ENCODE data around the gene NLRP6.
"Not testable (repeated sequence)": the region's sequence is repeated elsewhere in the genome, so short reads cannot be mapped to it uniquely, and the experiment has no call there.

Gene NLRP6

DNA sequence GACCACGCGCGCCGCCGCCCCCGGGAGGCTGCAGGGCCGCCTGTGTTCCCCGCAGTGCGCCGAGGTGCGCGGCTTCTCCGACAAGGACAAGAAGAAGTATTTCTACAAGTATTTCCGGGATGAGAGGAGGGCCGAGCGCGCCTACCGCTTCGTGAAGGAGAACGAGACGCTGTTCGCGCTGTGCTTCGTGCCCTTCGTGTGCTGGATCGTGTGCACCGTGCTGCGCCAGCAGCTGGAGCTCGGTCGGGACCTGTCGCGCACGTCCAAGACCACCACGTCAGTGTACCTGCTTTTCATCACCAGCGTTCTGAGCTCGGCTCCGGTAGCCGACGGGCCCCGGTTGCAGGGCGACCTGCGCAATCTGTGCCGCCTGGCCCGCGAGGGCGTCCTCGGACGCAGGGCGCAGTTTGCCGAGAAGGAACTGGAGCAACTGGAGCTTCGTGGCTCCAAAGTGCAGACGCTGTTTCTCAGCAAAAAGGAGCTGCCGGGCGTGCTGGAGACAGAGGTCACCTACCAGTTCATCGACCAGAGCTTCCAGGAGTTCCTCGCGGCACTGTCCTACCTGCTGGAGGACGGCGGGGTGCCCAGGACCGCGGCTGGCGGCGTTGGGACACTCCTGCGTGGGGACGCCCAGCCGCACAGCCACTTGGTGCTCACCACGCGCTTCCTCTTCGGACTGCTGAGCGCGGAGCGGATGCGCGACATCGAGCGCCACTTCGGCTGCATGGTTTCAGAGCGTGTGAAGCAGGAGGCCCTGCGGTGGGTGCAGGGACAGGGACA, 2.7 kb downstream of the NLRP6 start:
- H3K4me3 ChIP-seq, result no peak overlapping the region

DNA sequence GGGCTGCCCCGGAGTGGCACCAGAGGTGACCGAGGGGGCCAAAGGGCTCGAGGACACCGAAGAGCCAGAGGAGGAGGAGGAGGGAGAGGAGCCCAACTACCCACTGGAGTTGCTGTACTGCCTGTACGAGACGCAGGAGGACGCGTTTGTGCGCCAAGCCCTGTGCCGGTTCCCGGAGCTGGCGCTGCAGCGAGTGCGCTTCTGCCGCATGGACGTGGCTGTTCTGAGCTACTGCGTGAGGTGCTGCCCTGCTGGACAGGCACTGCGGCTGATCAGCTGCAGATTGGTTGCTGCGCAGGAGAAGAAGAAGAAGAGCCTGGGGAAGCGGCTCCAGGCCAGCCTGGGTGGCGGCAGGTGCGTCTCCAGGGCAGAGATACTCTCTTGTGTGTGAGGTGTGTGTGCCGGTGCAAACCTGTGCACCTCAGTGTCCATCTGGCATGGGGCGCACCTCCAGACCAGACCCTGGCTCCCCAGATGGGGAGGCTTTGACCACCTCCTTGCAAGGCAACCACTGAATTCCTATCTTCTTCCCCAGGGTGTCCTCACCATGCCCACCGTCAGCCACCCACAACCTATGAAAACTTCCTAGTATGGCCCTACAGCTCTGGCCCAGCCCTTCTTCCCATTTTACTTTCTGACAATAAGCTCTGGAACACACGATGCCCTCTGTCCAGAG, 3.4 kb downstream of the NLRP6 start:
- in situ Hi-C loops (cut with MboI; ENCODE audit: low sequenced_read_pairs), result no loop called here
- peak in 1 of 2 experiments; percentile 6 for DNase-seq (ENCODE audit: low spot score in 2 of 2)
- Histone ChIP-seq H3K4me1 (no peaks in the 10 kb centered on the region), H3K27me3 (ENCODE audit: low read depth) (peaks cover 37% of the 10 kb centered on the region), H3K4me3 (no peak overlapping the region), H3K9me3 (no peaks in the 10 kb centered on the region; the same call in 1 of the 2 replicates), H3K36me3 (replicated peaks) (no peaks in the 10 kb centered on the region)

More for the DNA sequence above, 2.7 kb downstream of the NLRP6 start:
- in situ Hi-C loops (cut with MboI; ENCODE audit: low sequenced_read_pairs), result no loop called here
- peaks cover 37% of the 10 kb centered on the region for H3K27me3 ChIP-seq (ENCODE audit: low read depth)
- H3K36me3 ChIP-seq (replicated peaks), result no peaks in the 10 kb centered on the region
- no peak for DNase-seq (ENCODE audit: low spot score in 2 of 2)
- peaks cover 5% of the 10 kb centered on the region; the same call in 1 of the 2 replicates for H3K9me3 ChIP-seq
- H3K4me1 ChIP-seq, result no peaks in the 10 kb centered on the region

DNA sequence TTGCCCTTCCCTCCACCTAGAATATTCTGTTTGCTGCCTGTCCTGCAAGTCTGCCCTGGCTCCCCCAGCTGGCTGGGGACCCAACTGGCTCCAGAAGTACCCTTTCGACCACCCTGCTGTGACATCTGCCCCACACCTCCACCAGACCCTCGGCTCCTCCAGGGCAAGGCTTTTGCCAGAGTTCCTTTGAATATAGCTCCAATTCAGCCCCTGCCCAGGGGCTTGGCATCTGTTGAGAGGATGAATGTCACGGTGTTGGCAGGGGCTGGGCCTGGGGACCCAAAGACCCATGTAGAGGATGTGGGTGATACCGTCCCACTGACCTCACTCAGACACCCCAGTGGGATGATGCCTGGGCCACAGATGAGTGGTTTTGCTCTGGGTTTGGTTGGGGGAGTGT, 4.0 kb downstream of the NLRP6 start:
- H3K4me3 ChIP-seq, result no peak overlapping the region
- peak in 1 of 2 experiments; percentile 5 for DNase-seq (ENCODE audit: low spot score in 2 of 2)
- H3K9me3 ChIP-seq, result no peaks in the 10 kb centered on the region
- H3K4me1 ChIP-seq, result no peaks in the 10 kb centered on the region
- H3K27me3 ChIP-seq (ENCODE audit: low read depth), result peaks cover 37% of the 10 kb centered on the region
- no peaks in the 10 kb centered on the region for H3K36me3 ChIP-seq (replicated peaks)
- in situ Hi-C loops (cut with MboI; ENCODE audit: low sequenced_read_pairs), result no loop called here

DNA sequence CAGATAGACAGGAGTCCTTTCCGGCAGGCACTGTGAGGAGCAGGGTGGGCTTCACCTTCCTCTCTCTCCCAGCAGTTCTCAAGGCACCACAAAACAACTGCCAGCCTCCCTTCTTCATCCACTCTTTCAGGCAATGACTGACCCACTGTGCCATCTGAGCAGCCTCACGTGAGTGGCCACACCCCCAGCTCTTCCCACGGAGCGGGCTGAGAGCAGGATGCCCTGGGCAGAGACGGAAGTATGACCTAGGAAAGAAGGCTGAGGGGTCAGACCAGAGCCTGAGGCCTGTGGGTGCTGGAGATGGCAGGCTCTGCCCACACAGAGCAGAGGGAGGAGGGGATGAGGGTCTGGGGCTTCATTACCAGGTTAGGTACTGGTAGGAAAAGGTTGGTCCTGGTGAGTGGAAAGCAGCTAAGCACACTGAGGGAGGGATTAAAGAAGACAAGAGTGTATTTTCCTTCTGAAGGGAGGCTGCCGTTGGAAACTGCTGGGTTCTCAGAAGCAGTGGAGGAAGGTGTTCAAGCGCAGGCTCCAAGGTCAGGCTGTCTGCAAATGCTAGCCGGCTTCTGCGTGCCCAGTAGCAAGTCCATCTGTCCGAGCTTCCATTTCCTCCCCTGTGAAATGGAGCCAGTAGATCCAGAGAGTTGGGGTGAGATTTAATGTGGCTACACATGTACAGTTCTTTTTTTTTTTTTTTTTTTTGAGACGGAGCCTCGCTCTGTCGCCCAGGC, 4.6 kb downstream of the NLRP6 start:
- Histone ChIP-seq H3K4me1 (peaks cover under 1% of the 10 kb centered on the region; the same call in 1 of the 2 replicates), H3K4me3 (no peak overlapping the region), H3K9me3 (no peaks in the 10 kb centered on the region), H3K36me3 (replicated peaks) (no peaks in the 10 kb centered on the region), H3K27me3 (ENCODE audit: low read depth) (peaks cover 37% of the 10 kb centered on the region)
- peak in 1 of 2 experiments; percentile 6 for DNase-seq (ENCODE audit: low spot score in 2 of 2)
- in situ Hi-C loops (cut with MboI; ENCODE audit: low sequenced_read_pairs), result no loop called here

DNA sequence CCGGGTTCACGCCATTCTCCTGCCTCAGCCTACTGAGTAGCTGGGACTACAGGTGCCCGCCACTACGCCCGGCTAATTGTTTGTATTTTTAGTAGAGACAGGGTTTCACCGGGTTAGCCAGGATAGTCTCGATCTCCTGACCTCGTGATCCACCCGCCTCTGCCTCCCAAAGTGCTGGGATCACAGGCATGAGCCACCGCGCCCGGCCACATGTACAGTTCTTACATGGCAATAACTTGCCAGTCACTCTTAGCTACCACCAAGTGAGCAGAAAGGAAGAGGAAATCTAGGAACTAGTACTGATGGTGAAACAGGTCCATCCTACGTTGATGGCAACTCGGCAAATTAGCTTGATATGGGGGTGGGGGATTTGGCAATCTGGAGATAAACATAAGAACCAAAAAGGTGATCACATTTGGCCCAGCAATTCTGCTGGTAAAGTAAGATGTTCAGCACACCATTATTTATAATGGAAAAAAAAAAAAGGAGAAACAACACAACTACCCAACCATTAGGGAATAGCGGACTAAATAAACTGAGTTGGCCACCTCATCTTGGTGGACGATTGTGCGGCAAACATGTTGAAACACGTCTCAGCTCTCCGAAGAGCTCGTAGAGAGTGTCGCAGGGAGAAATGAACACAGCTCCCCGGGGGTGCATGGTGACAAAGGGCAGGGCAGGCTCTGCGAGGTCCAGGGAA, 5.3 kb downstream of the NLRP6 start:
- peak in 1 of 2 experiments; percentile 6 for DNase-seq (ENCODE audit: low spot score in 2 of 2)
- peaks cover 37% of the 10 kb centered on the region for H3K27me3 ChIP-seq (ENCODE audit: low read depth)
- no peaks in the 10 kb centered on the region for H3K9me3 ChIP-seq
- no peaks in the 10 kb centered on the region for H3K36me3 ChIP-seq (replicated peaks)
- H3K4me3 ChIP-seq, result no peak overlapping the region
- in situ Hi-C loops (cut with MboI; ENCODE audit: low sequenced_read_pairs), result no loop called here
- peaks cover 7% of the 10 kb centered on the region; the same call in 1 of the 2 replicates for H3K4me1 ChIP-seq

DNA sequence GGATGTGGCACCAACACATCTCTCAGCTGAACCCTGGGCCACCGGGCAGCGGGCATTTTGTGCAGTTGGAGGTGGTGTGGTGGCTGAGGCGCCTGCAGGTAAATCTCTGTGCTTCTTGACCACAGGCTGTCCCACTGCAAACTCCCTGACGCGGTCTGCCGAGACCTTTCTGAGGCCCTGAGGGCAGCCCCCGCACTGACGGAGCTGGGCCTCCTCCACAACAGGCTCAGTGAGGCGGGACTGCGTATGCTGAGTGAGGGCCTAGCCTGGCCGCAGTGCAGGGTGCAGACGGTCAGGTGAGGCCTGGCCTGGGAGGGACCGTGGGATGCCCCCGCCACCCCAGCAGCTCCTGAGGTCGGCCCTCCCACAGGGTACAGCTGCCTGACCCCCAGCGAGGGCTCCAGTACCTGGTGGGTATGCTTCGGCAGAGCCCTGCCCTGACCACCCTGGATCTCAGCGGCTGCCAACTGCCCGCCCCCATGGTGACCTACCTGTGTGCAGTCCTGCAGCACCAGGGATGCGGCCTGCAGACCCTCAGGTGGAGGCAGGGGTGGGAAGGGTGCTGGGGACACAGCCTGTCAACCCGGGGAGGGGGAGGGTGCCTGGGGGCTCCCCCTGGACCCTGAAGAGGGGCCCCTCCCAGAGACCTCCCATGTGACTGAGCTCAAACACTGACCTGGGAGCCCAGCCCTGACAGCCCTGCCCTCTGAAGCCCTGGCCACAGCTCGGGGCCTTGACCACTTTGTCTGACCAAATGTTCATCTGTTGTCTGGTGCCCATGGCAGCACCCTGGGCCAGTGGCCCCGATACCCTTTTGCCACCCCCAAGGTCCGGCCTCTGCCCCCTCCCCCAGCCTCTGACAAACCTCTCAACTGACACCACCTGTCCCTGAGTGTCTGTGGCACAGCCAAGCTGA, 6.2 kb downstream of the NLRP6 start:
- Histone ChIP-seq H3K27me3 (ENCODE audit: low read depth) (peaks cover 37% of the 10 kb centered on the region), H3K4me3 (no peak overlapping the region), H3K4me1 (peaks cover 7% of the 10 kb centered on the region; the same call in 1 of the 2 replicates), H3K9me3 (no peaks in the 10 kb centered on the region), H3K36me3 (replicated peaks) (no peaks in the 10 kb centered on the region)
- peak in 1 of 2 experiments; percentile 7 for DNase-seq (ENCODE audit: low spot score in 2 of 2)
- in situ Hi-C loops (cut with MboI; ENCODE audit: low sequenced_read_pairs), result no loop called here

DNA sequence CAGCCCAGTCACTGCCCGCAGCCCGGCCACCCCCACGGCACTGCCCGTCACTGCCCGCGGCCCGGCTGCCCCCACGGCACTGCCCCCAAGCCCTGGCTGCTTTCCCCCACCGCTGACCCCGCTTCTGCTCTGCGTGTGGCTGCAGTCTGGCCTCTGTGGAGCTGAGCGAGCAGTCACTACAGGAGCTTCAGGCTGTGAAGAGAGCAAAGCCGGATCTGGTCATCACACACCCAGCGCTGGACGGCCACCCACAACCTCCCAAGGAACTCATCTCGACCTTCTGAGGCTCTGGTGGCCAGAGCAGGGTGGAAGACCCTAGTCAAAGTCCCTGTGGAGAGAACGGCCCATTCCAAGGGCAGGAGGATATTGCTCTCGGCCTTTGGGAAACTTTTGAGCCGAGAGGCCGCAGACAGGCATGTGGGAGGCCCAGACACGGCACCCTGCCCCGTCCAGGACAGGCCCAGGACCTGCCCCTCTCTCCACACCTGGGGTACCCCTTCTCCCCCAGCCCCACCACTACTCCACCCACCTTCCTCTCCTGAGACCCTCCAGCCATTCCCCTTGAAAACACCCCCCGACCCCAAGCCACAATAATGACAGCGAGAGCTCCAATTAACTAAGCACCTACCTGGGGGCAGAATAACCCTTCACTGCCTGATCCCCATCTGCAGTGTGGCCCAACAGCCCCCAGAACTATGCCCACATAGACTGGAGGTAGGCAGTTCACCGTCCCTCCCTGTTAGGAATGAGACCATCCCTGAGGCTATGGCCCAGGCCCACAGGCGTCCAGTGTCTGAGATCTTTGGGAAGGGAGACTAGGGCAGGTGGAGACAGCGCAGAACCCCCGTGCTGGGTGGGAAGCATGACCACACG, 7.0 kb downstream of the NLRP6 start:
- in situ Hi-C loops (cut with MboI; ENCODE audit: low sequenced_read_pairs), result no loop called here
- Histone ChIP-seq H3K4me3 (no peak overlapping the region), H3K36me3 (replicated peaks) (no peaks in the 10 kb centered on the region), H3K9me3 (no peaks in the 10 kb centered on the region), H3K27me3 (ENCODE audit: low read depth) (peaks cover 28% of the 10 kb centered on the region), H3K4me1 (peaks cover 12% of the 10 kb centered on the region)
- DNase-seq (ENCODE audit: low spot score in 2 of 2), result no peak

DNA sequence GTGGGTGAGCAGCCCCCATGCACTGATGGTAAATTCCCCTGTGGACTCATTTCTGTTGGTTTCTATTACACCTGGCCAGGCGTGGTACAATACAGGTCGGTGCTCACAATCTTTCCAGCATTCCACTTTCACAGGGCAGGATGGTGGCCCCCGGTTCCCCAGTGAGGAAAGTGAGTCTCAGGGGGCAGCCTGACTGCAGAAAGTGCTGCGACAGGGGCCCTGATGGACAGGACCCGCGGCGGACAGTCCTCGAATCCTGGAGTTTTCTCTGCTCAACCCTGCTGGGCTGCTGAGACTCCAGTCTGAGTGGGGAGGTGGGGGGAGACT, 7.7 kb downstream of the NLRP6 start:
- in situ Hi-C loops (cut with MboI; ENCODE audit: low sequenced_read_pairs), result no loop called here
- H3K4me3 ChIP-seq, result no peak overlapping the region
- DNase-seq (ENCODE audit: low spot score in 2 of 2), result no peak
- H3K36me3 ChIP-seq (replicated peaks), result no peaks in the 10 kb centered on the region
- H3K4me1 ChIP-seq, result peaks cover 12% of the 10 kb centered on the region
- H3K9me3 ChIP-seq, result no peaks in the 10 kb centered on the region
- H3K27me3 ChIP-seq (ENCODE audit: low read depth), result peaks cover 22% of the 10 kb centered on the region

DNA sequence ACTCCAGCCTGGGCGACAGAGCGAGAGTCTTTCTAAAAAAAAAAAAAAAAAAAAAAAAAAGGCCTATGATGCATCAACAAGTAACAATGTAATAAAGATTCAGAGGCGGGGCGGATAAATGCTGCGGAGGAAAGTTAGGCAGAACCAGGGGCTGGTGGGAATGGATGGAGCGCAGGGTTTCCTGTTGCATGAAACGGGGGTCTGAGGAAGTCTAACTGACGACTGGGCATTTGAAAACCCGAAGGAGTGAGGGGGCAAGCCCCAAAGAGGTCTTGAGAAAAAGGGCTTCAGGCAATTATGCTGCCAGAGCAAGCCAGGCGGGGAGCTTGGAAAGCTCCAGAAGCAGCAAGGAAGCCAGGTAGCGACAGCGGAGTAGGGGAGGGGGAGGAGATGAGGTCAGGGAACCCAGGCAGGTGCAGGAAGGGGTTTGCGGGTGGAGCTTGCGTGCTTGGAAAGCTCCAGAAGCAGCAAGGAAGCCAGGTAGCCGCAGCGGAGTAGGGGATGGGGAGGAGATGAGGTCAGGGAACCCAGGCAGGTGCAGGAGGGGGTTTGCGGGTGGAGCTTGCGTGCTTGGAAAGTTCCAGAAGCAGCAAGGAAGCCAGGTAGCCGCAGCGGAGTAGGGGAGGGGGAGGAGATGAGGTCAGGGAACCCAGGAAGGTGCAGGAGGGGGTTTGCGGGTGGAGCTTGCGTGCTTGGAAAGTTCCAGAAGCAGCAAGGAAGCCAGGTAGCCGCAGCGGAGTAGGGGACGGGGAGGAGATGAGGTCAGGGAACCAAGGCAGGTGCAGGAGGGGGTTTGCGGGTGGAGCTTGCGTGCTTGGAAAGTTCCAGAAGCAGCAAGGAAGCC, 9.0 kb downstream of the NLRP6 start:
- H3K27me3 ChIP-seq (ENCODE audit: low read depth); in situ Hi-C loops (cut with MboI; ENCODE audit: low sequenced_read_pairs): not testable (repeated sequence)
- peak in 1 of 2 experiments; percentile 4 for DNase-seq (ENCODE audit: low spot score in 2 of 2)

DNA sequence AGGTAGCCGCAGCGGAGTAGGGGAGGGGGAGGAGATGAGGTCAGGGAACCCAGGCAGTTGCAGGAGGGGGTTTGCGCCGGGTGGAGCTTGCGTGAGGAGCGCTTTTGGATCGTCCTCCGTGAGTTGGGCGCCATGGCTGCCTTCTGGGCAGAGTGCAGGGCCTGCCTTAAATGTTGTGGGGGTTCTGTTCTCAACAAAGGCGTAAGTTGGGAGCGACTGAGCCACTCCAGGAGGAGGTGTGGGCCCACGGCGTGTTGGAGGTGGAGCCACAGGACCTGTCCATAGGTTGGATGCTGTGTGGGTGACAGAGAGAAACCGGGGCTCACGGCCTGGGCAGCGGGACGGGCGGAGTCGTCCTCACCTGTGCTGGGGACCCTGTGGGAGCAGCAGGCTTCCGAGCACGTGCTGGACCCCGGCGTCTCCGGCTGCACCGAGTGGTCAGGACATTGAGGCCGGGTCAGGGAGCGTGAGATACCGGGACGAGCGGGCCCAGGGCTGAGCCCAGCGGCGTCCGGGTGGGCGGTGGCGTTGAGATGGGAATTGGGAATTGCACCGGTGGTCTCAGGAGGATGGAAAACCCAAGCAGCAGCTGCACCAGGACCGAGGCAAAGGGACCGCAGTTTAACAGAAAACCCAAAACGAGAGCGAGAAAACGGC, 9.7 kb downstream of the NLRP6 start:
- DNase-seq (ENCODE audit: low spot score in 2 of 2), result peak in 1 of 2 experiments; percentile 18
- no peaks in the 10 kb centered on the region for H3K9me3 ChIP-seq
- H3K27me3 ChIP-seq (ENCODE audit: low read depth), result peaks cover 2% of the 10 kb centered on the region; the same call in 1 of the 2 replicates
- H3K36me3 ChIP-seq (replicated peaks), result 0 out of 2 replicates have a peak, but pooled peaks cover 3% of the 10 kb centered on the region
- H3K4me1 ChIP-seq, result peaks cover 12% of the 10 kb centered on the region
- H3K4me3 ChIP-seq, result peak overlapping the region; percentile 48
- in situ Hi-C loops (cut with MboI; ENCODE audit: low sequenced_read_pairs), result no loop called here

More for the DNA sequence above, 9.0 kb downstream of the NLRP6 start:
- not testable (repeated sequence) for H3K9me3 ChIP-seq; H3K4me3 ChIP-seq; H3K36me3 ChIP-seq (replicated peaks)
- peaks cover 12% of the 10 kb centered on the region for H3K4me1 ChIP-seq

All from HAP-1 (cell line).